Fibroblast of pulmonary artery (primary cell): ENCODE results near the gene TOMT.
A peak's percentile ranks its signal among the peaks of the same experiment; 100 is the strongest.
"Not testable (repeated sequence)": the region's sequence is repeated elsewhere in the genome, so short reads cannot be mapped to it uniquely, and the experiment has no call there.

ENCODE experiments used
- DNase-seq: peaks from one replicate; pipeline ENCODE4 v3.0.0-alpha.2; 2010; ENCODE audit warnings: low read depth
- H3K4me3 ChIP-seq: replicated peaks from 2 replicates; pipeline ENCODE4 v1.5.1; 2011; ENCODE audit warnings: low read depth, mild to moderate bottlenecking, control low read depth, low read length, moderate library complexity
- CTCF ChIP-seq: IDR thresholded peaks from 2 replicates; pipeline ENCODE4 v1.5.1; 2011; ENCODE audit warnings: mild to moderate bottlenecking, control low read depth, low read length, inconsistent platforms; ENCODE audit errors: missing control alignments

The TOMT gene

GRCh38 chr11:72135891-72136683, 30.4 kb downstream of the TOMT start:
- H3K4me3 ChIP-seq, result no peak overlapping the region

GRCh38 chr11:72136684-72137262, 31.0 kb downstream of the TOMT start:
- no peak for TF ChIP-seq CTCF

More at GRCh38 chr11:72135891-72136683, 30.4 kb downstream of the TOMT start:
- TF ChIP-seq CTCF, result no peak
- DNase-seq, result no peak

GRCh38 chr11:72138821-72139390, 33.2 kb downstream of the TOMT start:
- no peak for TF ChIP-seq CTCF
- no peak for DNase-seq
- H3K4me3 ChIP-seq, result no peak overlapping the region

More at GRCh38 chr11:72136684-72137262, 31.0 kb downstream of the TOMT start:
- no peak for DNase-seq
- H3K4me3 ChIP-seq, result no peak overlapping the region

GRCh38 chr11:72139500-72139899, 33.8 kb downstream of the TOMT start:
- no peak for TF ChIP-seq CTCF
- no peak for DNase-seq
- no peak overlapping the region for H3K4me3 ChIP-seq

- DNase-seq, result no peak
- no peak overlapping the region for H3K4me3 ChIP-seq
- no peak for TF ChIP-seq CTCF
These were observed 34.9 kb downstream of the TOMT start for GRCh38 chr11:72140661-72141060.

- TF ChIP-seq CTCF, result no peak
- H3K4me3 ChIP-seq, result no peak overlapping the region
- peak; percentile 70 for DNase-seq
These were observed 35.3 kb downstream of the TOMT start for GRCh38 chr11:72141066-72141465.

- not testable (repeated sequence) for DNase-seq, H3K4me3 ChIP-seq
These were observed 36.4 kb downstream of the TOMT start for GRCh38 chr11:72142086-72142485.

- H3K4me3 ChIP-seq, DNase-seq: not testable (repeated sequence)
These were observed 36.8 kb downstream of the TOMT start for GRCh38 chr11:72142543-72142942.
